Mammary epithelial cell (primary cell): Measurements from ENCODE around the gene CFAP53.

Source experiments
- EZH2 ChIP-seq: IDR thresholded peaks from 2 replicates; pipeline ENCODE4 v1.6.1; 2012; ENCODE audit warnings: low read length, inconsistent platforms, borderline replicate concordance
- TF ChIP-seq, protein P1 (sequence below), 2 donors: IDR thresholded peaks in 1 of 2; conservative IDR thresholded peaks in 1 of 2; 2 replicates each; pipeline ENCODE4 v1.5.1; 2011 to 2012; ENCODE audit warnings: inconsistent platforms in 2 of 2, low read length in 2 of 2, mild to moderate bottlenecking in 2 of 2, control low read depth in 1 of 2, low read depth in 1 of 2; ENCODE audit not compliant: insufficient read depth in 1 of 2; ENCODE audit errors: extremely low read depth in 1 of 2

- TF ChIP-seq, protein P1, sequence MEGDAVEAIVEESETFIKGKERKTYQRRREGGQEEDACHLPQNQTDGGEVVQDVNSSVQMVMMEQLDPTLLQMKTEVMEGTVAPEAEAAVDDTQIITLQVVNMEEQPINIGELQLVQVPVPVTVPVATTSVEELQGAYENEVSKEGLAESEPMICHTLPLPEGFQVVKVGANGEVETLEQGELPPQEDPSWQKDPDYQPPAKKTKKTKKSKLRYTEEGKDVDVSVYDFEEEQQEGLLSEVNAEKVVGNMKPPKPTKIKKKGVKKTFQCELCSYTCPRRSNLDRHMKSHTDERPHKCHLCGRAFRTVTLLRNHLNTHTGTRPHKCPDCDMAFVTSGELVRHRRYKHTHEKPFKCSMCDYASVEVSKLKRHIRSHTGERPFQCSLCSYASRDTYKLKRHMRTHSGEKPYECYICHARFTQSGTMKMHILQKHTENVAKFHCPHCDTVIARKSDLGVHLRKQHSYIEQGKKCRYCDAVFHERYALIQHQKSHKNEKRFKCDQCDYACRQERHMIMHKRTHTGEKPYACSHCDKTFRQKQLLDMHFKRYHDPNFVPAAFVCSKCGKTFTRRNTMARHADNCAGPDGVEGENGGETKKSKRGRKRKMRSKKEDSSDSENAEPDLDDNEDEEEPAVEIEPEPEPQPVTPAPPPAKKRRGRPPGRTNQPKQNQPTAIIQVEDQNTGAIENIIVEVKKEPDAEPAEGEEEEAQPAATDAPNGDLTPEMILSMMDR (conservative IDR thresholded peaks at IDR 0.05 in 1 of 2, IDR thresholded peaks at IDR 0.05 in 1 of 2; ENCODE audit: extremely low read depth in 1 of 2, insufficient read depth in 1 of 2, low read depth in 1 of 2, low read length in 2 of 2): peak in 1 of 2 donors; percentile 26
- TF ChIP-seq EZH2: no peak
Observed at GRCh38 chr18:50281295-50281971, 15.1 kb upstream of the CFAP53 start, which contains the start of gene MBD1.
